Activated naive CD8-positive, alpha-beta T cell (primary cell): ENCODE measurements around the gene LUC7L3.

ENCODE experiments used
- H3K27ac Mint-ChIP-seq: one replicate; pipeline ENCODE4 v1.8.0; 2021; ENCODE audit warnings: mixed read lengths
- H3K27me3 Mint-ChIP-seq: one replicate; pipeline ENCODE4 v1.8.0; 2021; ENCODE audit warnings: mixed read lengths
- H3K36me3 Mint-ChIP-seq: one replicate; pipeline ENCODE4 v1.8.0; 2021; ENCODE audit warnings: mixed read lengths
- H3K4me1 Mint-ChIP-seq: one replicate; pipeline ENCODE4 v1.8.0; 2021; ENCODE audit warnings: low read depth, mixed read lengths
- H3K4me3 Mint-ChIP-seq: one replicate; pipeline ENCODE4 v1.8.0; 2021; ENCODE audit warnings: mild to moderate bottlenecking, mixed read lengths
- H3K9me3 Mint-ChIP-seq: one replicate; pipeline ENCODE4 v1.8.0; 2021; ENCODE audit warnings: low read depth, mixed read lengths

The LUC7L3 gene

DNA sequence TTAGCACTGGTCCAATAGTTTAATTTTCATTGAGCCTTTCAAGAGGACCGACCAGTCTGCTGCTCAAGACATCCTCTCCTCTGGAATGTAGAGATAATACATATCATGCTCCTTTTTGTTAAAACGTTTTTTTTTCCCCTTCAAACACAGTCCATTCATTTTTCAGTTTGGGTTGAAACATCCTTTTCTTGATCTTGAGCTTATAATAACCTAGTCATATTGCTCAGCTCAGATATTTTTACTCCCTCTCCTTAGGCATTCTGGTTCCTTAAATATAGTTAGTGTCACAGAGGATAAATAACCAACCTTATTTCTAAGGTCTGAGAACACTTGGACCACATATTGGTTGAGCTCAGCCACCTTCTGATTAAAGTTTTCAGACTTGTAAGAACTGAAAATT, 35.1 kb downstream of the LUC7L3 start:
- Mint-ChIP-seq H3K36me3 (peaks cover 5% of the 10 kb centered on the region), H3K9me3 (no peaks in the 10 kb centered on the region), H3K27me3 (no peaks in the 10 kb centered on the region), H3K27ac (no peak overlapping the region), H3K4me1 (peaks cover 5% of the 10 kb centered on the region), H3K4me3 (no peak overlapping the region)

DNA sequence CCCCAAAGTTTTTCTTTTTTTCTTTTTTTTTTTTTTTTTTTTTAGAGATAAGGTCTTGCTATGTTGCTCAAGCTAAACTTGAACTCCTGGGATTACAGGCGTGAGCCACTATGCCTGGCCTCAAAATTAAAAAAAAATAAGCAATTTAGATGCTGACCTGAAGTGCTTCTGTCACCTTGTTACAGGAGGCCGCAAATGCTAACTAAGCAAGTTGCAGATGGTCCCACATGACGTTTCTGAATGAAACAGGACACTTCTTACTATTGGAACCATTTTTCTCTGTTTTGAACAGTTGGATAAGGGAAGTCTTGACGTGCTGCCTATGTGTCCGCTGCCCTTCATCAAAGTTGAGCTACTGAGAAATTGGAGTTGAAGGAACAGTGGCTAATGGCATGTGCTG, 39.1 kb downstream of the LUC7L3 start:
- peak overlapping the region; percentile 0 for H3K27ac Mint-ChIP-seq

DNA sequence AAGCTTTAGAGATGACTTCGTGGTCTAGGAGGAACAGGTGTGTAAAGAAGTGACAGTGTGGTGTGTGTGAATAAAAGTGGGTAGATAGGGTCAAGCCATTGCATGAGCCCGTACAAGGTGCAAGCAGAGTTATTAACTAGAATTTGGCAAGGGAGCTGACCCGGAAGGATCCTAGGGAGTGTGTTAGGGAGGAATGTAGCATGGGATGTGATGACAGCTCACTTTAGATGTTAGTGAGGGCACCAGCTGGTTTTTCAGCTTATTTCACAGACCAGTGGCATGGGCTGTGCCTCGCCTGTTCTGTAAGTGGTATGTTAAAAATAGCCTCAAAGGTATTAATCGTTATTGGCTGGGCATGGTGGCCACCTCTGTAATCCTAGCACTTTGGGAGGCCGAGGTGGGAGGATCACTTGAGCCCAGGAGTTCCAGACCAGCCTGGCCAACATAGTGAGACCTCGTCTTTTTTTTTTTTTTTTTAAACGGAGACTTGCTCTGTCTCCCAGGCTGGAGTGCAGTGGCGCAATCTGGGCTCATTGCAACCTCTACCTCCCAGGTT, 39.7 kb downstream of the LUC7L3 start:
- no peaks in the 10 kb centered on the region for H3K9me3 Mint-ChIP-seq
- H3K4me1 Mint-ChIP-seq: peaks cover 15% of the 10 kb centered on the region
- no peaks in the 10 kb centered on the region for H3K27me3 Mint-ChIP-seq
- peak overlapping the region; percentile 0 for H3K27ac Mint-ChIP-seq
- H3K36me3 Mint-ChIP-seq: peaks cover 3% of the 10 kb centered on the region
- no peak overlapping the region for H3K4me3 Mint-ChIP-seq

More for the DNA sequence above, 39.1 kb downstream of the LUC7L3 start:
- H3K4me3 Mint-ChIP-seq: no peak overlapping the region
- no peaks in the 10 kb centered on the region for H3K9me3 Mint-ChIP-seq
- peaks cover 14% of the 10 kb centered on the region for H3K4me1 Mint-ChIP-seq
- no peaks in the 10 kb centered on the region for H3K27me3 Mint-ChIP-seq
- peaks cover 5% of the 10 kb centered on the region for H3K36me3 Mint-ChIP-seq

DNA sequence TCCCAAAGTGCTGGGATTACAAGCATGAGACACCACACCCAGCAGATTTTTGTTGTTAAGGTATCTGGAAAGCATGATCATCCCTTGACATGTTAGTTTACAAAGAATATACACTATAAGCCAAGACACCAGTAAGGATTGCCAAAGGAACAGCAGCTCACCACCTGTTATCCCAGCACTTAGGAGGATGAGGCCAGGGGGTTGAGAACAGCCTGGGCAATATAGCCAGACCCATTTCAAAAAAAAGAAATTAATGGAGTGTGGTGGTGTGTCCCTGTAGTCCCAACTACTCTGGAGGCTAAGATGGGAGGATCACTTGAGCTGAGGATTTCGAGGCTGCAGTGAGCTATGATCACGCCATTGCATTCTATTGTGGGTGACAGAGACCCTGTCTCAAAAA, 42.8 kb downstream of the LUC7L3 start:
- Mint-ChIP-seq H3K27me3 (no peaks in the 10 kb centered on the region), H3K4me1 (peaks cover 25% of the 10 kb centered on the region), H3K9me3 (no peaks in the 10 kb centered on the region), H3K4me3 (no peak overlapping the region), H3K27ac (no peak overlapping the region), H3K36me3 (no peaks in the 10 kb centered on the region)

DNA sequence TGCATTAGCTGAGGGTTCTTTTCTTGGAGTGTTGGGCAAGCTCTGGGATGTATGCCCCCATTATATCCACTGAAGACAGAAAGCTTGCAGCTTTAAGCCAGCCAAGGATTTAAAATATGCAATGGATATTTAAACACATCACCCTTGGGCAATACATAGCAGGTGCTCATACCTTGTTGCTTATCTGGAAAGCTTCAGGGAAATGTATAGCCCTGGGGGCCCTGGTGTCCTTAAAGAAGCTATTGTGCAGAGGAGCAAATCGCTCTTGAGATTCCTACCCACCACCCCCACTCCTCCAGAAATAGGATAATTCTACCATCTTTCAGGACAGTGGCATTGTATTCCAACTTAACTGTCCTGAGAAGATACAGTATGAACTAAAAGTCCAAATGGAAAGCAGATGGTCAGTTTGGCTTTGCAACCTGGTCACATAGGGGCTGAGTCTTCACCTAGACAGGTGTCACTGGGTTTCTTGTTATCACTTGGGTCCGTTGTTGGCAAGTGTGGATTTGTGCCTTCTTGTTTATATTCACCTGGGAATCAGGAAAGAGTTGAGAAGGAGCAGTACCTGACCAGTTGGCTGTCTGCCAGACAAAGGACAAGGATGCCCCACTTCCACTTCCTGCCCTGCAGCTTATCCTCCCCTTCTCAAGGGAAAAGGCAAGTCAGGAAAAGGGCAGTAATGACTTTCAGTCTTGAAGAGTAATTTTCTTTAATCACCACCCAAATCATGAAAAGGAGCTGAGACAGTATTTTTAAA, 44.5 kb downstream of the LUC7L3 start:
- H3K4me1 Mint-ChIP-seq: peaks cover 22% of the 10 kb centered on the region
- no peaks in the 10 kb centered on the region for H3K27me3 Mint-ChIP-seq
- no peaks in the 10 kb centered on the region for H3K36me3 Mint-ChIP-seq
- H3K27ac Mint-ChIP-seq: no peak overlapping the region
- H3K4me3 Mint-ChIP-seq: no peak overlapping the region
- no peaks in the 10 kb centered on the region for H3K9me3 Mint-ChIP-seq

DNA sequence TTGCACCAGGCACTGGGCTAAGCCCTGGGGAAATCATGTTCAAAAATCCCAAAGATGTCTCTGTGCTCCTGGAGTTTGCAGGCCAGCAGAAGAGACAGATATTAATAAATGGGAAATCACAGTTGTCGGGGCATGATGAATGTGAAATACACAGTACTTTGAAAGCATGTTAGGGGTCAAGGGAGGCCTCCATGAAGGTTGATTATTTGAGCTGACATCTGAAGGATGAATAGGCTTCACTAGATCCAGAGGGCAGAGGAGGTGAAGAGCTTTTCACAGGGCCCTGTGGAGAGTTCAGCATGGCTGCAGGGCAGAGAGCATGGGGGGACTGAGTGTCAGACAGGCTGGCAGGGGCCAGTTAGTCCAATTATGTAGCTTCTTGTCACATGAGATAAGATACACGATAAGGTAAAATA, 45.3 kb downstream of the LUC7L3 start:
- Mint-ChIP-seq H3K27me3 (no peaks in the 10 kb centered on the region), H3K9me3 (no peaks in the 10 kb centered on the region), H3K4me3 (no peak overlapping the region), H3K4me1 (peaks cover 21% of the 10 kb centered on the region), H3K36me3 (no peaks in the 10 kb centered on the region), H3K27ac (no peak overlapping the region)

DNA sequence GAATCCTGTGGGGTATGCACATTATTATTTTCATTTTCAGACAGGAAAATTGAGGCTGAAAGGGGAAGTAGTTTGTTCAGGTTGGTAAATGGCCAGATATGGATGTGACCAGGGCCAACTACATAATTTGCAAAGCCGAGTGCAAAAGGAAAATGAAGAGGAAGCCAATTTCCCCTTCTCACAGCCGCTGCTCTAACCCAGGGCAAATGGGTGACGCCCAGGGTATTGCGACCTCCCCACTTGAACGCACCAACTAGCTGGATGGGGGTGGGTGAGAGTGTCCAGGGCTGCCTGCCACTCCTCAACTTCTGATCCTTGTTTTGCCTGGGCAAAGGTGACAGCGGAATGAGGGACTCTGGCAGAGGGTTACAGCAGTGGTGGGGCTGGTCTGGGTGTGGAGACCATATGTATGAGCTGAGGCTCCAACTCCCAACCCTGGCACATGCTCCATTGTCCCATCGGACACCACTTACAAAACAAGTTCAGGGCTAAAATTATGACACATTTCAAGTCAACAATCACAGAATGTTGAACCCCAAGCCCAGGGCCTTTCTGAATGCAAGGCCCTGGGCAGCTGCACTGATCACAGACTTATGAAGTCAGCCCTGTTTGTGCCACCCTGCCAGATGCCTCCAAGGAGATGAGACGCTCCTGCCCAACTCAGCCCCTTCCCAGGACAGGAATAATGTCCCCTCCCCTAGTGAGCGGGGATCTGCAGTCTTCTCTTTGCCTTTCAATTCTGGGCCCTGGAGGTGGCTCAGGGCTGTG, 46.2 kb downstream of the LUC7L3 start:
- H3K27ac Mint-ChIP-seq: no peak overlapping the region
- H3K4me1 Mint-ChIP-seq: peaks cover 21% of the 10 kb centered on the region
- H3K4me3 Mint-ChIP-seq: no peak overlapping the region
- H3K36me3 Mint-ChIP-seq: no peaks in the 10 kb centered on the region
- H3K9me3 Mint-ChIP-seq: no peaks in the 10 kb centered on the region
- no peaks in the 10 kb centered on the region for H3K27me3 Mint-ChIP-seq

DNA sequence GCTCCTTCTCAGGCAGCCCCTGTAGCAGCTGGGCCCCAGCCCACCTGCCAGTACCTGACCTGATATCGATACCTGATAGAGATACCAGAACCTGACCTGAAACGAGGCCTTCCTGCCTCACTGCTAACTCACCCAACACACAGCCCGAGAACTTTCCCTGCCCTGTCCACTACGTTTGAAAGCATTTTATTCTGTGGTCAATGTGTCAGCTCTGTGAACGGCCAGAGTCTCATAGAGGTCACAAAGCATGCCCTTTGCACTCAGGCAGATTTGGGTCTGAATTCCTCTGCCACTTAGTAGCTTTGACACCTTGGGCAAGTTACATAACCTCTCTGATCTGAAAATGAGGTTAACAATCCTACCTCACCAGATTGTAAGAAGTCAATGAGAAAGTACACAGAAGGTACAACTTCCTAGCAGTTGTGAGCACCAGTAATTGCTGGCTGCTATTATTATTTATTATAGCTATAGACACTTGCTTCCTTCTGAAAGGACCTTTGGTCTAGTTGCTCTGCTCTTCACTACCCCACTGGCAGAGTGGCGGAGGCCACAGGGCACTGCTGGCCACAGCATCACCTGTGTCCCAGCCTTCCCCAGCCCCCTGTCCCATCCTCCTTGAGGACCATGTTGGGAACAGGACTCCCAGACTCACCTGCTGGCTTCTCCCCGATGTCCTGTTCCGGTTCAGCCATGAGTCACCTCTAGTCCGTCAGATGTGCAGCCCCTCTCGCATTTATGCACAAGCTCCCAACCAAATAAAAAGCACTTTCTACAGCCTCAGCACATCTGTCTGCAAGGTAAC, 47.0 kb downstream of the LUC7L3 start:
- peaks cover 21% of the 10 kb centered on the region for H3K4me1 Mint-ChIP-seq
- H3K27ac Mint-ChIP-seq: no peak overlapping the region
- H3K27me3 Mint-ChIP-seq: no peaks in the 10 kb centered on the region
- no peaks in the 10 kb centered on the region for H3K36me3 Mint-ChIP-seq
- H3K4me3 Mint-ChIP-seq: no peak overlapping the region
- H3K9me3 Mint-ChIP-seq: no peaks in the 10 kb centered on the region

DNA sequence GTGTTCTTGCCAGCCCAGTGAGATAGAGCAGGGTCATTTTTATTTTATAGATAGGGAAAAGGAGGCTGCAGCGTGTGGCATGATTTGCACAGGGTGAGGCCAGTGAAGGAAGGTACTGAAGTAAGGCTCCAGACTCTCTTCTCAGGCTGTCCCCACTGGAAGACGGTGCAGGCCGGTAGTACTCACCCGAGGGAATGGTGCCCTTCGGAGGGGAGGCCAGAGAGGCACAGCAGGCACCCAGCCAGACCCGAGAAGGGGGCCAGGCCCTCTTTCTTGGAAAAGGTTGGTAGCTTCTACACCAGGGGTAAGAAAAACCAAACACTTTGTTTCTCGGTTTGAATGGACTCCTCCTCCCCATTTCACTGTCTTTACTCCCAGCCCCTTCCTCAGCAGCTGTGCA, 47.6 kb downstream of the LUC7L3 start:
- peaks cover 22% of the 10 kb centered on the region for H3K4me1 Mint-ChIP-seq
- H3K27ac Mint-ChIP-seq: no peak overlapping the region
- no peaks in the 10 kb centered on the region for H3K9me3 Mint-ChIP-seq
- no peak overlapping the region for H3K4me3 Mint-ChIP-seq
- no peaks in the 10 kb centered on the region for H3K36me3 Mint-ChIP-seq
- no peaks in the 10 kb centered on the region for H3K27me3 Mint-ChIP-seq

DNA sequence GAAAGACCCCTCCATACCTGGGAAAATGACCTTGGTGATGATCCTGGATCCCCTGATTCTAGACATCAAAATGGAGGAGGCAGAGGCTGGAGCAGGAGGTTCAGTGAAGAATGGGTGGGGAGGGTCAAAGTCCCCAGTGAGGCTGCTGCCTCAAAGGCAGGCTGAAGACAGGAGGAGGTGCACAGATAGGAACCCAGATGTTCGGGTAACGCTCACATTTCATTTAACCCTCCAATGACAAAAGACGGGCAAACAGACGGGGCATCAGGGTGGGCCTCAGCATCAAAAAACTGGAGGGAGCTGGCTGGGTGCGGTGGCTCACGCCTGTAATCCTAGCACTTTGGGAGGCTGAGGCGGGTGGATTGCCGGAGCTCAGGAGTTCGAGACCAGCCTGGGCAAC, 48.0 kb downstream of the LUC7L3 start, which contains the start of gene ANKRD40CL:
ANKRD40CL (minus strand) TSS at position 73 of the 400 bp plus-strand sequence. CDS start 605 bp downstream, outside the sequence.
- Mint-ChIP-seq H3K4me3 (no peak within 1 kb of the TSS), H3K27me3 (no peaks in the 10 kb centered on the region), H3K4me1 (peaks cover 24% of the 10 kb centered on the region), H3K27ac (no peak within 1 kb of the TSS), H3K36me3 (no peaks in the 10 kb centered on the region), H3K9me3 (no peaks in the 10 kb centered on the region)

DNA sequence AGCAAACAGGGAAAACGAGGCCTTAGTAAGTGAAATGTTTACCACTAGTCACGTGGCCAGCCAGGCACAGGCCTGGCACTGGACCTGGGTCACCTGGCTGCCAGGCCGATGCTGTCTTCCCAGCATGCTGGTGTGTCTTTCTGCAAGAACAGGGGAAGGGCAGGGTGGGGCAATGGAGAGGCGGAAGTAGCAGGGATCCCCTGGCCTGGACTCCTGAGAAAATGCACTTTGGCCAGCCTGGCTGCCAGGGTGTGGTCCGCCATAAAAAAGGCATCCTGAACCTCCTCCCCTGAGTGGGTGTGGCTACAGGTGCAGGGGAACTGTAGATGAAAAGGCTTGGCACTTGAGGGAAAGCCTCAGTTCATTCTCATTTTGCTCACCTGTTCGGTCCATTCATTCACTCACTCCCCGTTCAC, 49.0 kb downstream of the LUC7L3 start:
- no peaks in the 10 kb centered on the region for H3K9me3 Mint-ChIP-seq
- H3K4me3 Mint-ChIP-seq: no peak overlapping the region
- no peaks in the 10 kb centered on the region for H3K36me3 Mint-ChIP-seq
- H3K4me1 Mint-ChIP-seq: peaks cover 17% of the 10 kb centered on the region
- no peaks in the 10 kb centered on the region for H3K27me3 Mint-ChIP-seq
- no peak overlapping the region for H3K27ac Mint-ChIP-seq

DNA sequence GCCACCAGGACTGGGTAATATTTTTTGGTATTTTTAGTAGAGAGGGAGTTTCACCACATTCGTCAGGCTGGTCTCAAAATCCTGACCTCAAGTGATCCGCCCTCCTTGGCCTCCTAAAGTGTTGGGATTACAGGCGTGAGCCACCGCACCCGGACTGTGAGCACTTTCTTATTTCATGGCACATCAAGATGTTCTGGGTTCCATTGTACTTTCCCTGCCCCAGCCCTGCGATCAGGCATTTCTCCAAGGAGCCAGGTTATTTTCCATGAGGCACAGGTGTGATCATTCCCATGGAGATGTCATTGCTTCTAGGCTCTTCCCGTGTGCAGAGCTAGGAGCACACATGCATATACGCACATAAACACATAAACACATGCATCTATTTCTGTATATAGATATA, 50.5 kb downstream of the LUC7L3 start:
- H3K27me3 Mint-ChIP-seq: no peaks in the 10 kb centered on the region
- no peaks in the 10 kb centered on the region for H3K36me3 Mint-ChIP-seq
- no peak overlapping the region for H3K27ac Mint-ChIP-seq
- no peak overlapping the region for H3K4me3 Mint-ChIP-seq
- H3K9me3 Mint-ChIP-seq: no peaks in the 10 kb centered on the region
- H3K4me1 Mint-ChIP-seq: peaks cover 6% of the 10 kb centered on the region

DNA sequence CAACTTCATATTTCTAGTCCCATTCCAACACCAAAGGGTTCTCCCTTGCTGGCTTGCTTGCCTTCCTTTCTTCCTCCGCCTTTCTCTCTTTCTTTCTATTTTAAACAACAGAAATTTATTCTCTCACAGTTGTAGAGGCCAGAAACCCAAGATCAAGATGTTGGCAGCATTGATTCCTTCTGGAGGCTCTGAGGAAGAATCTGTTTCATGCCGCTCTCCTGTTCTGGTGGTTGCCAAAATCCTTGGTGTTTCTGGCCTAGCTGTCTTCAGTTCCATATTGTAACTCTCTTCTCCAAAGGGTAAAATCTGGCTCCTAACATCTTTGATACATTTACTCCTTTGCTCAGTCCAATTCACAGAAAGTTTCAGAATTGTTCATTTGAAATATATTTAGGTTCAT, 50.9 kb downstream of the LUC7L3 start:
- Mint-ChIP-seq H3K9me3 (no peaks in the 10 kb centered on the region), H3K4me1 (peaks cover 5% of the 10 kb centered on the region), H3K4me3 (no peak overlapping the region), H3K27ac (no peak overlapping the region), H3K36me3 (no peaks in the 10 kb centered on the region), H3K27me3 (no peaks in the 10 kb centered on the region)

DNA sequence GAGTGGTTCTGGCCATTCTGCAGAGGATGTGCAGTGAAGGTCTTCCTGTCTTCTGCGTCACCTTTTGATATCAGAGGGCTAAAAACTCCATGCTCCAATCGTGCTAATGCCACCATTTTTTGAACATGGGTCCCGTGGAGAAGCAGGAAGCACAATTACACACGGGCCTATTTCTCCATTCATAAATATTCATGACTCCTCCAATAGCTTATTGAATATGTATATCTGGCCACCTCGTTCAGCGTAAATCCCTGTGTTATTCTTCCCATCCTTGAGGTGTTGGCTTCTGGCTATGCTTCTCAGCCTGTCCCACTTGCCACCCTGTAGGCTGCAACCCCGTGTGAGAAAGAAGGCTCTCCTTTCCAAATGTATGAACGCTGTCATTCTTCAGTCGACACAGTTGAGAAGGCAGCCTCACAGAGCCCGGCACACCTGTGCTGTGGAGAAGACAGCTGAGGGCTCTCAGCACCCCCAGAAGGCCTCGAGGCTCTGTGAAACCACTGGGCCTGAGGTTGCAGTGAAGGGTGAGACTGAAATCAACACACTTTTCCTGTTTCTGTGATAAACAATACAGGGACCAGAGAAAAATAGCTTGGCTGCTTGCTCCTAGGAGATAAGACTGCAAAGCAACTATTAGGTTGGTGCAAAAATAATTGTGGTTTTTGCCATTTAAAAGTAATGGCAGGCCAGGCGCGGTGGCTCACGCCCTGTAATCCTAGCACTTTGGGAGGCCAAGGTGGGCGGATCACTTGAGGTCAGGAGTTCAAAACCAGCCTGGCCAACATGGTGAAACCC, 52.8 kb downstream of the LUC7L3 start:
- Mint-ChIP-seq H3K4me1 (peaks cover 3% of the 10 kb centered on the region), H3K27ac (no peak overlapping the region), H3K27me3 (no peaks in the 10 kb centered on the region), H3K4me3 (no peak overlapping the region), H3K9me3 (no peaks in the 10 kb centered on the region), H3K36me3 (no peaks in the 10 kb centered on the region)
